K562 (cell line): ENCODE results near the gene DIS3L2. TPM values are rescaled to one million over a fixed set of nuclear protein-coding genes. Genes with fewer than 3 reads are reported as not detected.
"Not testable (repeated sequence)": the region's sequence is repeated elsewhere in the genome, so short reads cannot be mapped to it uniquely, and the experiment has no call there.

Experiments
- ATAC-seq: fragments of 200-7000 bp; cut with Tn5 transposase; 3 replicates; pipeline ENCODE4 v1.9.1; 2020; ENCODE audit warnings: moderate library complexity
- BruUV-seq: library from RNA; stranded (reverse); fragments of 400-500 nt; replicated peaks from 2 replicates; lab custom pipeline; 2021; lab: Mats Ljungman, UMichigan
- CTCF ChIA-PET: fragments of 300-600 bp; formaldehyde crosslinking; extraction: SDS; loops from one replicate; lab custom pipeline; 2021; ENCODE audit warnings: low intra/inter-chr PET ratio; lab: Yijun Ruan, JAX
- POLR2A ChIA-PET: fragments of 300-600, 350-650 bp; sonication (Branson Sonifier 250); formaldehyde crosslinking; extraction: SDS; loops from one replicate; lab custom pipeline; 2021; ENCODE audit warnings: antibody characterized with exemption, inconsistent platforms; lab: Yijun Ruan, JAX
- DNase-seq, 4 experiments: peaks; one replicate each; pipeline versions ENCODE4 v3.0.0 to v3.0.0-alpha.2; 2011 to 2018; ENCODE audit warnings: low spot score in 3 of 4, mixed read lengths in 3 of 4; ENCODE audit errors: extremely low read depth in 1 of 4
- FAIRE-seq: peaks from 2 replicates; lab custom pipeline; 2011; peaks lifted over from hg19 to GRCh38; lab: Jason Lieb, UNC
- H2AFZ ChIP-seq: 2 replicates; pipeline ENCODE4 v1.6.0; 2011; ENCODE audit warnings: low read depth, low read length, control low read depth, inconsistent platforms
- H3K27ac ChIP-seq: fragments of 200-600 bp; 3 replicates; pipeline ENCODE4 v1.8.0; 2011; ENCODE audit warnings: low read depth, mild to moderate bottlenecking, control low read depth, inconsistent platforms, low read length, moderate library complexity, mixed read lengths; ENCODE audit errors: extremely low read depth
- H3K27me3 ChIP-seq, 2 experiments: fragments of 300-600 bp in 1 of 2; 2 replicates in 1 of 2; 3 replicates in 1 of 2; pipeline versions ENCODE4 v1.6.0 to v1.8.0; 2011; ENCODE audit warnings: inconsistent platforms in 2 of 2, low read length in 2 of 2, mild to moderate bottlenecking in 1 of 2, mixed read lengths in 1 of 2, moderate library complexity in 1 of 2; ENCODE audit not compliant: control insufficient read depth in 2 of 2, insufficient read depth in 2 of 2
- H3K36me3 ChIP-seq: fragments of 300-600 bp; 3 replicates; pipeline ENCODE4 v1.8.0; 2011; ENCODE audit warnings: mild to moderate bottlenecking, low read length, inconsistent platforms; ENCODE audit not compliant: control insufficient read depth, insufficient read depth
- H3K4me1 ChIP-seq, 2 experiments: fragments of 200-600 bp in 1 of 2; replicated peaks in 1 of 2; 2 replicates in 1 of 2; 3 replicates in 1 of 2; pipeline versions ENCODE4 v1.5.1 to v1.8.0; 2011; ENCODE audit warnings: inconsistent platforms in 2 of 2, low read length in 2 of 2, mild to moderate bottlenecking in 1 of 2, mixed read lengths in 1 of 2, moderate library complexity in 1 of 2; ENCODE audit not compliant: control insufficient read depth in 2 of 2, insufficient read depth in 2 of 2
- H3K4me2 ChIP-seq: 2 replicates; pipeline ENCODE4 v1.6.1; 2011; ENCODE audit warnings: low read length, control low read depth, inconsistent platforms, mixed read lengths; ENCODE audit not compliant: insufficient read depth
- H3K4me3 ChIP-seq: fragments of 200-600 bp; sonication (generic), shearing (Covaris generic); 2 replicates; pipeline ENCODE4 v1.5.1; 2016; ENCODE audit warnings: control low read depth, inconsistent platforms
- H3K79me2 ChIP-seq: fragments of 200-600 bp; 3 replicates; pipeline ENCODE4 v1.8.0; 2011; ENCODE audit warnings: low read length, inconsistent platforms; ENCODE audit not compliant: control insufficient read depth, insufficient read depth
- H3K9ac ChIP-seq, 2 experiments: 2 replicates each; pipeline versions ENCODE4 v1.6.0 to v1.6.1; 2011; ENCODE audit warnings: low read depth in 2 of 2, low read length in 2 of 2, control low read depth in 1 of 2, inconsistent platforms in 1 of 2, mild to moderate bottlenecking in 1 of 2, mixed read lengths in 1 of 2; ENCODE audit not compliant: insufficient read depth in 1 of 2
- H3K9me1 ChIP-seq: one replicate; pipeline ENCODE4 v1.6.0; 2011; ENCODE audit warnings: inconsistent platforms, mild to moderate bottlenecking, low read length, moderate library complexity; ENCODE audit not compliant: control insufficient read depth, insufficient read depth
- H3K9me3 ChIP-seq: replicated peaks from 2 replicates; pipeline ENCODE4 v1.5.1; 2011; ENCODE audit warnings: low read depth, low read length, inconsistent platforms; ENCODE audit not compliant: control insufficient read depth, insufficient read depth
- H4K20me1 ChIP-seq: replicated peaks from 2 replicates; pipeline ENCODE4 v1.6.1; 2011; ENCODE audit warnings: low read length, inconsistent platforms, mixed read lengths; ENCODE audit not compliant: control insufficient read depth, insufficient read depth
- GABPB1 ChIP-seq: sonication (generic); formaldehyde crosslinking; IDR thresholded peaks from 2 replicates; pipeline ENCODE4 v1.8.0; 2022; ENCODE audit warnings: mild to moderate bottlenecking, missing genetic modification reagents
- NCOR1 ChIP-seq: fragments of 450-650 bp; IDR thresholded peaks from 2 replicates; pipeline ENCODE4 v1.6.1; 2016; ENCODE audit warnings: mild to moderate bottlenecking, moderate library complexity
- SMARCB1 ChIP-seq: IDR thresholded peaks from 2 replicates; pipeline ENCODE4 v1.6.1; 2011; ENCODE audit warnings: improper control_type of control experiment, low read depth; ENCODE audit not compliant: insufficient read length
- ZNF431 ChIP-seq: sonication (generic); formaldehyde crosslinking; IDR thresholded peaks from 2 replicates; pipeline ENCODE4 v1.8.0; 2022; ENCODE audit warnings: mild to moderate bottlenecking, missing genetic modification reagents
- ZNF561 ChIP-seq: fragments of 450-650 bp; formaldehyde crosslinking; conservative IDR thresholded peaks from 2 replicates; pipeline ENCODE4 v1.4.0; 2020; ENCODE audit warnings: mild to moderate bottlenecking, moderate library complexity
- WGBS: fragments of 100-300 bp; shearing (Covaris generic); methylation state at CpG from one replicate; pipeline ENCODE4 v1.1.6; 2016; ENCODE audit warnings: low coverage, mixed read lengths; ENCODE audit not compliant: insufficient coverage; ENCODE audit errors: missing lambda C conversion rate; 5-methylcytosine and 5-hydroxymethylcytosine counted together
- in situ Hi-C: fragments of 300-500 bp; cut with MboI; formaldehyde crosslinking; loops from 4 replicates; pipeline ENCODE4 v1.15.0; 2018; ENCODE audit warnings: inconsistent platforms, mixed read lengths
- intact Hi-C: fragments of 100-400 bp; cut with micrococcal nuclease; formaldehyde crosslinking; loops from 2 replicates; pipeline ENCODE4 v1.14.2; 2022
- polyA plus RNA-seq, 8 experiments: library from polyadenylated mRNA; depleted of rRNA in 4 of 8; stranded (reverse) in 5 of 8; unstranded in 3 of 8; fragments of >200 nt; fragmentation: Nextera tagmentation in 2 of 8; fragmentation: Illumina TruSeq in 1 of 8; extraction: Ambion mirVana in 2 of 8; extraction: Trizol in 1 of 8; gene quantifications; 2 replicates each; pipeline versions ENCODE4 v1.2.1 to v1.2.3, GENCODE V29; 2011 to 2014; ENCODE audit warnings: inconsistent platforms in 1 of 8, missing spikeins in 1 of 8
- total RNA-seq, 7 experiments: library from RNA; depleted of rRNA in 6 of 7; stranded (reverse); fragments of >200 nt in 6 of 7; fragmentation: Illumina TruSeq in 2 of 7; extraction: Trizol in 2 of 7; gene quantifications; 2 replicates each; pipeline versions ENCODE4 v1.2.1 to v1.2.3, GENCODE V29; 2011 to 2021; ENCODE audit warnings: low replicate concordance in 1 of 7

The DIS3L2 gene
- total and polyA plus RNA-seq, 9 of the 15 experiments (the other 6 are each of a cell fraction or from before 2014, with no cell fraction given): 1.5 to 19.2 (median 11.2) TPM

DNA sequence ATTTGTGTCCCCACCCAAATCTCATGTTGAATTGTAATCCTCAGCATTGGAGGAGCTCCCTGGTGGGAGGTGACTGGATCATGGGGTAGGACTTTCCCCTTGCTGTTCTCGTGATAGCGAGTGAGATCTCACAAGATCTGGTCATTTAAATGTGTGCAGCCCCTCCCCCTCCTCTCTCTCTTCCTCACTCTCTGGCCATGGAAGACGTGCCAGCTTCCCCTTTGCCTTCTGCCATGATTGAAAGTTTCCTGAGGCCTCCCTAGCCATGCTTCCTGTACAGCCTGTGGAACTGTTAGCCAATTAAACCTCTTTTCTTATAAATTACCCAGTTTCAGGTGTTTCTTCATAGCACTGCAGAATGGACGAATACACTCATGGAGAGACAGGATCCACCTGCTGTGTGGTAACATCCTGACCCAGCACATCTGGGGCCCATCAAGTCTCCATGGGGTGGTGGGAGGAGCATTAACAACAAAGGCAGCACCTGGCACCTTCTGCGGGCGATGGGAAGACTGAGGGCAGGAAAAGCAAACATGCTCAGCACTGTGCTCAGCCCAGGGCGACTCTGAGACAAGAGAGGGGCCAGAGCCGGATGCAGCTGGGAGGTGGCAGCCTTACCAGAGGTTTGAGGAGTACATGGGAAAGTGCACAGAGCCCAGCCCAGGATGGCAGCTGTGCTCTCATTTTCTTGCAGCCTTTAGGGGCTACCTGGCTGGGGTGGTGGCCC lies 400.8 kb downstream of the DIS3L2 start:
- TF ChIP-seq NCOR1 (no peak), ZNF561 (CRISPR knock-in tag) (no peak), SMARCB1 (no peak), GABPB1 (no peak), ZNF431 (CRISPR knock-in tag) (peak; percentile 96)
- DNase-seq: no peak
- intact Hi-C loops (no loop called here), in situ Hi-C loops (no loop called here)
- Histone ChIP-seq H3K4me3 (no peak overlapping the region), H3K27me3 (no peaks in the 10 kb centered on the region), H3K4me2 (no peak overlapping the region), H3K36me3 (no peaks in the 10 kb centered on the region), H3K9ac (no peak overlapping the region), H3K9me1 (no peaks in the 10 kb centered on the region), H3K9me3 (no peaks in the 10 kb centered on the region), H4K20me1 (no peaks in the 10 kb centered on the region), H3K4me1 (peaks cover 0 to 6% of the 10 kb centered on the region in 2 experiments; a peak in 1 of 5 replicates), H3K27ac (no peak overlapping the region), H3K79me2 (no peaks in the 10 kb centered on the region), H2AFZ (no peak overlapping the region)
- ChIA-PET POLR2A (no interaction called here), CTCF (no interaction called here)
- no peak for ATAC-seq
- no TSS peak for BruUV-seq
- no peak for FAIRE-seq
- 16% methylated on average over 6 of the region's 8 CpGs for WGBS

DNA sequence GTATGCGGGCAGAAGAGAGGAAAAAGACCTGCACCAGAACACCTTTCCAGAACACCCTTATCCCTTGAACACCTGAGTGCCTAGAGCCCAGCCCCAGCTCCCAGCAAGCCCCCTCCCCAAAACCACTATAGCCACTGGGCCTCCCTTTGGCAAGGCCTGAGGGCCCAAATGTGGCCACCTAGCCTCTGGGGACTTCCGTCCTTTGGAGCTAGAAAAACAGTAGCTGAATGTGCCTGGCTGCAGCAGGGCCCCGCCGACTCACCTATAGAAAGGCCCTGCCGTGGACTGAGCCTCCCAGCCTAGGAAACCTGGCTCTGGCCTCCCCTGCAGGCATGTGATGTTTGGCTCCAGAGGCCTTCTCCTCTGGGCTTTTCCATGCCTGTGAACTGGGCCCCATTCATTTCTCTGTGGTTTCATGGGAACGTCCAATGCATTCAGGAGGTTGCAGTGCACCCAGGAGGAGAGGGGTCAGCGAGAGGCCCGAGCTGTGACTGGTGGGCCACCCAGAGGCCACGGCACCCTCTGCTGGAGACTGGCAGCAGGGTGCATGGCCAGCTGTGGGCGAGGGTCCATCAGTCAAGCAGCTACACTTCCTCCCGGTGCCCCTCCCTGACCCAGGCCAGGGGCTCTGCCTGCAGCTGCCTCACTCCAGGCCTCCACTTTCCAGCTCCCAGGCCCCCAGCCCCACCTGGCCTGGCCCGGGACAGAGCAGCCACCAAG lies 401.7 kb downstream of the DIS3L2 start:
- in situ Hi-C loops, intact Hi-C loops, POLR2A ChIA-PET, H3K27ac ChIP-seq, H3K79me2 ChIP-seq, ATAC-seq, H3K36me3 ChIP-seq, FAIRE-seq, H3K9me1 ChIP-seq, BruUV-seq, H3K4me3 ChIP-seq, DNase-seq, H3K9me3 ChIP-seq, H3K9ac ChIP-seq, H4K20me1 ChIP-seq, H3K4me2 ChIP-seq, CTCF ChIA-PET, H2AFZ ChIP-seq, H3K4me1 ChIP-seq, H3K27me3 ChIP-seq: not testable (repeated sequence)
- WGBS: 11% methylated on average over 5 of the region's 12 CpGs
